Loucy (cell line): ENCODE results near the gene PHLDB2.

ENCODE experiments used
- H2AFZ ChIP-seq: fragments of 200-600 bp; sonication (generic); 2 replicates; pipeline ENCODE4 v1.6.0; 2016; ENCODE audit warnings: antibody characterized with exemption, mild to moderate bottlenecking, low read length, moderate library complexity
- H3F3A ChIP-seq: fragments of 200-600 bp; 2 replicates; pipeline ENCODE4 v1.6.0; 2016; ENCODE audit warnings: antibody characterized with exemption, low read depth, mild to moderate bottlenecking
- H3K27me3 ChIP-seq: fragments of 200-600 bp; sonication (generic); 2 replicates; pipeline ENCODE4 v1.6.1; 2014; ENCODE audit warnings: low read length, mild to moderate bottlenecking; ENCODE audit not compliant: insufficient read depth, poor library complexity, severe bottlenecking
- H3K36me3 ChIP-seq: fragments of 200-600 bp; sonication (generic); 2 replicates; pipeline ENCODE4 v1.6.1; 2016; ENCODE audit warnings: low read length; ENCODE audit not compliant: insufficient read depth
- H3K4me1 ChIP-seq: fragments of 200-600 bp; sonication (generic); 2 replicates; pipeline ENCODE4 v1.5.1; 2014; ENCODE audit warnings: low read length, mild to moderate bottlenecking; ENCODE audit not compliant: insufficient read depth, poor library complexity, severe bottlenecking
- H3K4me2 ChIP-seq: fragments of 200-600 bp; sonication (generic); 2 replicates; pipeline ENCODE4 v1.6.0; 2014; ENCODE audit warnings: antibody characterized with exemption, low read length, low read depth, mild to moderate bottlenecking; ENCODE audit not compliant: poor library complexity, severe bottlenecking
- H3K4me3 ChIP-seq: fragments of 200-600 bp; sonication (generic); 2 replicates; pipeline ENCODE4 v1.5.1; 2014; ENCODE audit warnings: low read length, mild to moderate bottlenecking, mixed read lengths; ENCODE audit not compliant: poor library complexity, severe bottlenecking
- H3K79me2 ChIP-seq: fragments of 200-600 bp; sonication (generic); 2 replicates; pipeline ENCODE4 v1.6.1; 2014; ENCODE audit warnings: low read length; ENCODE audit not compliant: insufficient read depth
- H3K9ac ChIP-seq: fragments of 200-600 bp; sonication (generic); 2 replicates; pipeline ENCODE4 v1.6.0; 2014; ENCODE audit warnings: mild to moderate bottlenecking, low read depth, low read length, moderate library complexity; ENCODE audit not compliant: poor library complexity, severe bottlenecking
- H3K9me2 ChIP-seq: fragments of 200-600 bp; sonication (generic); replicated peaks from 2 replicates; pipeline ENCODE4 v1.6.1; 2016; ENCODE audit warnings: low read depth, low read length, mixed read lengths
- H3K9me3 ChIP-seq: fragments of 200-600 bp; sonication (generic); 2 replicates; pipeline ENCODE4 v1.6.1; 2014; ENCODE audit warnings: mild to moderate bottlenecking, antibody characterized with exemption, low read length, low read depth; ENCODE audit not compliant: insufficient read depth
- H4K20me1 ChIP-seq: fragments of 200-600 bp; sonication (generic); 2 replicates; pipeline ENCODE4 v1.6.0; 2014; ENCODE audit warnings: antibody characterized with exemption, low read length, mild to moderate bottlenecking; ENCODE audit not compliant: insufficient read depth, poor library complexity, severe bottlenecking
- EZH2phosphoT487 ChIP-seq: fragments of 200-600 bp; IDR thresholded peaks from 2 replicates; pipeline ENCODE4 v1.6.1; 2018; ENCODE audit warnings: antibody characterized with exemption, mild to moderate bottlenecking, moderate library complexity, borderline replicate concordance
- TF ChIP-seq, protein P1 (sequence below): fragments of 200-600 bp; sonication (generic); conservative IDR thresholded peaks from 2 replicates; pipeline ENCODE4 v1.5.1; 2014; ENCODE audit warnings: mild to moderate bottlenecking, antibody characterized with exemption, low read length

PHLDB2 gene

GRCh38 chr3:112004669-112005068 lies 145.6 kb downstream of the PHLDB2 start:
- Histone ChIP-seq H3K4me2 (no peak overlapping the region), H3K9ac (no peak overlapping the region), H3K36me3 (no peaks in the 10 kb centered on the region), H2AFZ (no peak overlapping the region), H3K4me1 (no peaks in the 10 kb centered on the region), H3F3A (no peaks in the 10 kb centered on the region), H4K20me1 (no peaks in the 10 kb centered on the region), H3K9me3 (no peaks in the 10 kb centered on the region), H3K9me2 (no peaks in the 10 kb centered on the region), H3K27me3 (no peaks in the 10 kb centered on the region), H3K79me2 (no peaks in the 10 kb centered on the region), H3K4me3 (no peak overlapping the region)
- TF ChIP-seq, protein P1, sequence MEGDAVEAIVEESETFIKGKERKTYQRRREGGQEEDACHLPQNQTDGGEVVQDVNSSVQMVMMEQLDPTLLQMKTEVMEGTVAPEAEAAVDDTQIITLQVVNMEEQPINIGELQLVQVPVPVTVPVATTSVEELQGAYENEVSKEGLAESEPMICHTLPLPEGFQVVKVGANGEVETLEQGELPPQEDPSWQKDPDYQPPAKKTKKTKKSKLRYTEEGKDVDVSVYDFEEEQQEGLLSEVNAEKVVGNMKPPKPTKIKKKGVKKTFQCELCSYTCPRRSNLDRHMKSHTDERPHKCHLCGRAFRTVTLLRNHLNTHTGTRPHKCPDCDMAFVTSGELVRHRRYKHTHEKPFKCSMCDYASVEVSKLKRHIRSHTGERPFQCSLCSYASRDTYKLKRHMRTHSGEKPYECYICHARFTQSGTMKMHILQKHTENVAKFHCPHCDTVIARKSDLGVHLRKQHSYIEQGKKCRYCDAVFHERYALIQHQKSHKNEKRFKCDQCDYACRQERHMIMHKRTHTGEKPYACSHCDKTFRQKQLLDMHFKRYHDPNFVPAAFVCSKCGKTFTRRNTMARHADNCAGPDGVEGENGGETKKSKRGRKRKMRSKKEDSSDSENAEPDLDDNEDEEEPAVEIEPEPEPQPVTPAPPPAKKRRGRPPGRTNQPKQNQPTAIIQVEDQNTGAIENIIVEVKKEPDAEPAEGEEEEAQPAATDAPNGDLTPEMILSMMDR = no peak
- TF ChIP-seq EZH2phosphoT487 = no peak

- Histone ChIP-seq H3K9me3 (no peaks in the 10 kb centered on the region), H3K4me3 (no peak overlapping the region), H3K4me2 (no peak overlapping the region), H3K4me1 (peaks cover 3% of the 10 kb centered on the region), H3K79me2 (no peaks in the 10 kb centered on the region), H3K9ac (no peak overlapping the region), H4K20me1 (no peaks in the 10 kb centered on the region), H2AFZ (no peak overlapping the region), H3F3A (no peaks in the 10 kb centered on the region), H3K9me2 (no peaks in the 10 kb centered on the region), H3K36me3 (no peaks in the 10 kb centered on the region), H3K27me3 (no peaks in the 10 kb centered on the region)
- TF ChIP-seq, protein P1 = no peak
- no peak for TF ChIP-seq EZH2phosphoT487
Observed at GRCh38 chr3:112005091-112005672, 146.1 kb downstream of the PHLDB2 start.

- no peaks in the 10 kb centered on the region for H3K9me3 ChIP-seq
- H4K20me1 ChIP-seq = no peaks in the 10 kb centered on the region
- H3K27me3 ChIP-seq = no peaks in the 10 kb centered on the region
- peaks cover 12% of the 10 kb centered on the region for H3K4me1 ChIP-seq
- H3K36me3 ChIP-seq = no peaks in the 10 kb centered on the region
- no peak overlapping the region for H3K4me3 ChIP-seq
- no peak overlapping the region for H3K4me2 ChIP-seq
- no peak overlapping the region for H2AFZ ChIP-seq
- no peaks in the 10 kb centered on the region for H3F3A ChIP-seq
- TF ChIP-seq, protein P1 = no peak
- TF ChIP-seq EZH2phosphoT487 = no peak
- H3K9me2 ChIP-seq = no peaks in the 10 kb centered on the region
- H3K9ac ChIP-seq = no peak overlapping the region
- no peaks in the 10 kb centered on the region for H3K79me2 ChIP-seq
Observed at GRCh38 chr3:112007633-112008032, 148.6 kb downstream of the PHLDB2 start.
